Urinary bladder (tissue), 4 donors: ENCODE results near the gene USH1C. TPM values are rescaled to one million over a fixed set of nuclear protein-coding genes. Genes with fewer than 3 reads are reported as not detected.

Experiments
- DNase-seq: peaks from one replicate; pipeline ENCODE4 v3.0.0-alpha.2; 2015; ENCODE audit errors: extremely low spot score
- H3K27ac ChIP-seq: one replicate; pipeline ENCODE4 v1.5.1; 2013; ENCODE audit warnings: low read depth, mild to moderate bottlenecking, moderate library complexity
- H3K36me3 ChIP-seq: one replicate; pipeline ENCODE4 v1.6.1; 2013; ENCODE audit warnings: mild to moderate bottlenecking, moderate library complexity; ENCODE audit not compliant: insufficient read depth
- H3K4me1 ChIP-seq: one replicate; pipeline ENCODE4 v1.6.1; 2013; ENCODE audit warnings: mild to moderate bottlenecking, moderate library complexity; ENCODE audit not compliant: insufficient read depth
- H3K4me3 ChIP-seq: one replicate; pipeline ENCODE4 v1.5.1; 2013; ENCODE audit warnings: low read depth, low read length
- WGBS: extraction: QIAGEN DNeasy Blood & Tissue Kit; methylation state at CpG from one replicate; pipeline ENCODE4 v1.1.7; 2013; 5-methylcytosine and 5-hydroxymethylcytosine counted together
- polyA plus RNA-seq: library from polyadenylated mRNA; stranded (reverse); fragments of 200-250 nt; gene quantifications from one replicate; pipeline ENCODE4 v1.2.3, GENCODE V29; 2013
- total RNA-seq: library from RNA; depleted of rRNA; stranded (reverse); fragments of >200 nt; gene quantifications from one replicate; pipeline ENCODE4 v1.2.3, GENCODE V29; 2014
- donor health status: healthy with polysubstance abuse.
- donor health status: healthy.

USH1C gene
- total and polyA plus RNA-seq, 2 donors: 0.10 to 0.74 TPM

DNA sequence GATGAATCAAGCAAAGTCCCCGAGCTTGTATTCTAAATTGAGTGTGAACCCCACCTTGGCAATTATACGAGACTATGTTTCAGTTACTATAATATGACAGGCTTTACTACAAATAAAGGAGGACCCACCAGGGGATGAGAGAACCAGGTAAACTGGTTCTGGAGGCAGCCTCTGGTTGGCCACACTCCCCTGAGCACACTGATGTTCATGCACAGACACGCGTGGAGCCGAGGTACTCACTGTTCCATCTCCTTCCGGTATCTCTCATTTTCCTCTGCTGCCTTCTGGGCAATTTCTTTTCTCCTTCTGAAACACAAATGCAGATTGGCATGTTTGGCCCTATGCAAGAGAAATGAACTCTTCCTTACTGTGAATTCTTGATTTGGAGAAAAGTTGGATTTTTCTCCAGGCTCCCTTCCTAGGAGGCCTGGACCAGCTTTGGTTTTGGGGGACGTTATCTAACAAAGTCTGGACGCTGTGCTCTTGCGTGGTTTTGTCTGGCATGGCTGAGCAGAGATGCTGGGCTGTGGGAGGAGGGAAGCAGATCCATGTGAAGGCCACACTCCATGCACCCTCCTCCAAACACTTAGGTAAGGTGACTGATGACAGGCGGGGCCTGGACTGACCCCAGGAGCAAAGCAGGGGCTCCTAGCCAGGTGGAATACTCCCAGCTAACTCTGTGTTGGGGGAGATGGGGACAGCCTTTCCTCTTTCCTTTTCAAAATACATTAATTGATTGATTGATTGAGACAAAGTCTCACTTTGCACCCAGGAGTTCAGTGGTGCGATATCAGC lies 22.9 kb downstream of the USH1C start:
- no peak for DNase-seq
- H3K4me1 ChIP-seq: no peaks in the 10 kb centered on the region
- no peak overlapping the region for H3K4me3 ChIP-seq
- WGBS: 93% methylated on average over 11 of the region's 11 CpGs
- H3K36me3 ChIP-seq: no peaks in the 10 kb centered on the region
- no peak overlapping the region for H3K27ac ChIP-seq

- H3K27ac ChIP-seq: no peak overlapping the region
- H3K4me1 ChIP-seq: no peaks in the 10 kb centered on the region
- 78% methylated on average over 7 of the region's 7 CpGs for WGBS
- no peak overlapping the region for H3K4me3 ChIP-seq
- no peaks in the 10 kb centered on the region for H3K36me3 ChIP-seq
- DNase-seq: no peak
These were observed 24.9 kb downstream of the USH1C start for GRCh38 chr11:17519061-17519885.

DNA sequence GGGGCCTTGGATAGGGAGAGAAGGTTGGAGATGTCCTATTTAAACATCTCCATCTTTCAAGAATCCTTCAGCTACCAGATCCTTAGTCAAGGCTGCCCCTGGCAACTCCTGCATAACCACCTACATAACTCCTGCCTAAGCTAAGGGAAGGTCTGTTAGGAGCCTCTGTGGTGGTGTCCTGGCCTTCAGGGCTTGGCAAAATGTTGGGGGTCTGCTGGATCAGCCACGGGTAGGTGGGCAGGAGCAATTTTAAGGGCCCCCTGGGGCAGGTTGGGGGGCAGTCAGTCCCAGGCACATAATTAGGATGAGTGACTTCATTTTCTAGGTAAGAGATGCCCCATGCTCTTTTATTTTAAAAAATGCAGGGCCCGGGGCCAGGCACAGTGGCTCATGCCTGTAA lies 25.9 kb downstream of the USH1C start:
- Histone ChIP-seq H3K27ac (no peak overlapping the region), H3K4me3 (no peak overlapping the region), H3K4me1 (no peaks in the 10 kb centered on the region), H3K36me3 (no peaks in the 10 kb centered on the region)
- no peak for DNase-seq
- 81% methylated on average over 2 of the region's 2 CpGs for WGBS

DNA sequence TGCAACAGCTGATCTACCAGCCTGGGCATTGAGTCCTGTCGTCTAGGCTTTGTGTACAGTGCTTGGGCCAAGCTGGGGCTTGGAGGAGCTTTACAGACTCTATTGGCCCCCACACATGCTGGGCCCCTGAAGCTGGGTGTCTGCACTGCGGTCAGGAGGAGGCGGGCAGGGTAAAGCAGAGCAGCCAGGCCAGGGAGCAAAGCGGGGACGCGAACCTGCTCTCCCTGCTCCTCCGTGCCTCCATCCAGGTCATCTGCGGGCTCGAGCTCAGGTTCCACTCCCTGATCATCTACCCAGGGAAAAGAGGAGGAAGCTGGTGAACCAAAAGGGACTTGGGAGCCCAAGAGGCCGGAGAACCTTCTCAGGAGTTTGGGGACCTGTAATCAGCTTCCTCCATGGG lies 27.0 kb downstream of the USH1C start:
- no peaks in the 10 kb centered on the region for H3K4me1 ChIP-seq
- DNase-seq: no peak
- WGBS: 93% methylated on average over 10 of the region's 10 CpGs
- H3K36me3 ChIP-seq: no peaks in the 10 kb centered on the region
- H3K27ac ChIP-seq: no peak overlapping the region
- no peak overlapping the region for H3K4me3 ChIP-seq

DNA sequence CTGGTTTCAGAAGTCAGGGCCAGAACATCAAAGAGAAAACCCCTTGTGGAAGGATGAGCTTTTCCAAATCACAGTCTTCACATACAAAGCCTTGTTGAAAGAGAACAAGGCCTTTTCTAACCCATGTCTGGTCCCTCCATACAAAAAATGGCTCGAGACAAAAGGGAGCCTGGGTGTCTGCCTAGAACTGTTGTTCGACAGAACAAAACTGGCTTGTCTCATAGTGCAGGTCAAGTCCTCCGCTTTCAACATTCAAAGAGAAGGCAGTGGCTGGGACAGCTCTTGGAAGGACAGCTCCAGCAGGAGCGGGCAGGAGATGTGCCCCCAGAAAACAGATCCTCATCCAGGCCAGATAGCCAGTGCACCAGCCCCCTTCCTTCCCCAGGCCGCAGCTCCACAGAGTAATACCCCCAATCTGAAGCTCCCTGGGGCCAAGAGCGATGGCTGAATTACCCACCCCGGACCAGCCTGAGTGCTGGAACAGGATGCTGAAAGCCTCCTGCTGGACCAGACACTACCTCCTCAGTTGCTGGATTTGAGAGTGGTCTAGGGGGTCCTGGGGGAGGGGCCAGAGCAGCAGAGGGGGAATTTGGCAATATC lies 27.6 kb downstream of the USH1C start:
- DNase-seq: no peak
- no peak overlapping the region for H3K27ac ChIP-seq
- H3K36me3 ChIP-seq: no peaks in the 10 kb centered on the region
- H3K4me1 ChIP-seq: no peaks in the 10 kb centered on the region
- no peak overlapping the region for H3K4me3 ChIP-seq
- WGBS: 82% methylated on average over 7 of the region's 7 CpGs

DNA sequence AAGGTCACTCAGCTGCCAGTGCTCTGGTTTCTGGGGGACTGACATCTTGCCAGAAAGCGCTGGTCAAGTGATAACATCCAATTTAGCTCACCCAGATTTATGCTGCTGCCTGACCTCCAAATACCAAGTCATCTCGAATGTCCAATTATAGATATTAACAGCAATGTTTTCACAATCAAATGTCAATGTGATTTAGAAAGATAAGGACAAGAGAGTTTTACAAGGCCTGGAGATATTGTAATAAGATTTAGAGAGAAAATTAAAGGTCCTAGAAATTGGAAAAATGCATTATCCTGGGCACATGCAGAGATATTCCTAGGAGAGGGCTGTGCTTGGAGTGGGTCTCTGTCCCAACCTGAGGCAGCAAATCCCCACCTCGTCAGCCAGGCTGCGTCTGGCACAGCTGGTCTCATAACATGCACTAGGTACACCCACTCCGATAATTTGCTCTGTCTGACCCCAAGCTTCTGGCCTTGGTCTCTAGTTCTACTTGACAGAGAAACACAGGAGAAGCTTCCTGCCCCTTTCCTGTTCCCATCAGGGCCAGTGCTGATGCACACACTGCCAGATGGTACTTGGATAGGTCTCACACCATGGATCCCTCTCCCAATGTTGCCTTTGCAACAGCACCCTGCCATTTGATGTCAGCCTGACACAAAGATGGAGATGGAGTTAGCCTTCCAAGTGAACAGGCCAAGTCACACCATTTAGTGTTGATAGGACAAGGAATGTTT lies 28.6 kb downstream of the USH1C start:
- no peak overlapping the region for H3K4me3 ChIP-seq
- H3K36me3 ChIP-seq: no peaks in the 10 kb centered on the region
- DNase-seq: no peak
- WGBS: 28% methylated on average over 5 of the region's 5 CpGs
- no peak overlapping the region for H3K27ac ChIP-seq
- no peaks in the 10 kb centered on the region for H3K4me1 ChIP-seq

GRCh38 chr11:17514476-17514875 lies 29.7 kb downstream of the USH1C start:
- 78% methylated on average over 4 of the region's 4 CpGs for WGBS
- Histone ChIP-seq H3K4me1 (no peaks in the 10 kb centered on the region), H3K4me3 (no peak overlapping the region), H3K36me3 (no peaks in the 10 kb centered on the region), H3K27ac (no peak overlapping the region)
- DNase-seq: no peak

DNA sequence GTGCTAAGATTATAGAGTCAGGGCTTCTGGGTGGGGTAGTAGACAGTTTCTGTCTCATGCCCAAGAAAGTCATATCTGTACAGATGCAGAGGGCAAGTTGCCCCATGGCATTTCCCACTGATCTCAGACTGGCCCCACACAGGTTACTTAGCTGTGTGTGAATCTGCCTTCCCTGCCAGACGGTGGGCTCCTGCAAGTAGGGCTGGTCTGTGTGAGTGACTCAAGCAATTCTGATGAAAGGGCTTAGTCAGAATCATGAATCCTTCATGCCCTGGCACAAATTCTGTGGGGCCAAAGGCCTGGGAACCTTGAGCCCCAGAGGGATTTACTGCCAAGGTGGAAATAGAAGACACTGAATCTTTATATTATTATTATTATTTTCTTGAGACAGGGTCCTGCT lies 30.4 kb downstream of the USH1C start:
- no peaks in the 10 kb centered on the region for H3K4me1 ChIP-seq
- DNase-seq: no peak
- 66% methylated on average over 1 of the region's 1 CpG for WGBS
- no peak overlapping the region for H3K4me3 ChIP-seq
- H3K36me3 ChIP-seq: no peaks in the 10 kb centered on the region
- no peak overlapping the region for H3K27ac ChIP-seq

GRCh38 chr11:17512101-17512500 lies 32.1 kb downstream of the USH1C start:
- H3K36me3 ChIP-seq: no peaks in the 10 kb centered on the region
- 28% methylated on average over 2 of the region's 2 CpGs for WGBS

DNA sequence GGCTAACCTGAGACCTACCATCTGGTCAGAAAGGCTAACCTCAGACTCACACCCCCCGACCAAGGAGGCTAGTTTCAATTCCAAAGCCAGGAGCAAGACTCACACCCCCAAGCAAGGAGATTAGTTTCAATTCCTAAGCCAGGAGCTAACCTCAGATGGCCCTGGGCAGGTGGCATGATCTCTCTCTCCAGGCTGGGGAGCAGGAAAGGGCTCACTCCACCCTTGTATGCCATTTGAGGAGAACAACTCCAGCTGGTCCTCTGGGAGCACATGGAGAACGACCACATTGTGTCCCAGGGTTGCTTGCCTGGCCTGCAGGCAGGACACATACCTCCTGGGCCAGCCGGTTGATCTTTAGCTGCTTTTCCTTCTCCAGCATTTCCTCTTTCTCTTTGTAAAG lies 32.6 kb downstream of the USH1C start:
- no peak for DNase-seq
- no peak overlapping the region for H3K4me3 ChIP-seq
- WGBS: 61% methylated on average over 3 of the region's 3 CpGs

More at GRCh38 chr11:17512101-17512500, 32.1 kb downstream of the USH1C start:
- H3K27ac ChIP-seq: no peak overlapping the region
- no peak overlapping the region for H3K4me3 ChIP-seq
- no peaks in the 10 kb centered on the region for H3K4me1 ChIP-seq
- no peak for DNase-seq

GRCh38 chr11:17510507-17511206 lies 33.6 kb downstream of the USH1C start:
- no peaks in the 10 kb centered on the region for H3K36me3 ChIP-seq
- H3K27ac ChIP-seq: no peak overlapping the region
- H3K4me3 ChIP-seq: no peak overlapping the region
- DNase-seq: no peak
- 84% methylated on average over 4 of the region's 4 CpGs for WGBS
- no peaks in the 10 kb centered on the region for H3K4me1 ChIP-seq

More for the DNA sequence above, 32.6 kb downstream of the USH1C start:
- Histone ChIP-seq H3K4me1 (no peaks in the 10 kb centered on the region), H3K27ac (no peak overlapping the region), H3K36me3 (no peaks in the 10 kb centered on the region)

GRCh38 chr11:17508791-17509190 lies 35.4 kb downstream of the USH1C start:
- no peaks in the 10 kb centered on the region for H3K4me1 ChIP-seq
- no peak overlapping the region for H3K27ac ChIP-seq
- no peak for DNase-seq
- H3K36me3 ChIP-seq: no peaks in the 10 kb centered on the region
- no peak overlapping the region for H3K4me3 ChIP-seq
- WGBS: 51% methylated on average over 3 of the region's 3 CpGs

GRCh38 chr11:17508306-17508705 lies 35.9 kb downstream of the USH1C start:
- 33% methylated on average over 3 of the region's 3 CpGs for WGBS
- Histone ChIP-seq H3K27ac (no peak overlapping the region), H3K36me3 (no peaks in the 10 kb centered on the region), H3K4me1 (no peaks in the 10 kb centered on the region), H3K4me3 (no peak overlapping the region)
- no peak for DNase-seq
